K562 (cell line): ENCODE data around the gene ARHGAP4. TPM values are rescaled to one million over a fixed set of nuclear protein-coding genes. Genes with fewer than 3 reads are reported as not detected.
A peak's percentile ranks its signal among the peaks of the same experiment; 100 is the strongest.

Source experiments
- ATAC-seq: fragments of 200-7000 bp; cut with Tn5 transposase; 3 replicates; pipeline ENCODE4 v1.9.1; 2020; ENCODE audit warnings: moderate library complexity
- BruUV-seq: library from RNA; stranded (reverse); fragments of 400-500 nt; replicated peaks from 2 replicates; lab custom pipeline; 2021; lab: Mats Ljungman, UMichigan
- CTCF ChIA-PET: fragments of 300-600 bp; formaldehyde crosslinking; extraction: SDS; loops from one replicate; lab custom pipeline; 2021; ENCODE audit warnings: low intra/inter-chr PET ratio; lab: Yijun Ruan, JAX
- POLR2A ChIA-PET: fragments of 300-600, 350-650 bp; sonication (Branson Sonifier 250); formaldehyde crosslinking; extraction: SDS; loops from one replicate; lab custom pipeline; 2021; ENCODE audit warnings: antibody characterized with exemption, inconsistent platforms; lab: Yijun Ruan, JAX
- DNase-seq, 4 experiments: peaks; one replicate each; pipeline versions ENCODE4 v3.0.0 to v3.0.0-alpha.2; 2011 to 2018; ENCODE audit warnings: low spot score in 3 of 4, mixed read lengths in 3 of 4; ENCODE audit errors: extremely low read depth in 1 of 4
- FAIRE-seq: peaks from 2 replicates; lab custom pipeline; 2011; peaks lifted over from hg19 to GRCh38; lab: Jason Lieb, UNC
- H2AFZ ChIP-seq: 2 replicates; pipeline ENCODE4 v1.6.0; 2011; ENCODE audit warnings: low read depth, low read length, control low read depth, inconsistent platforms
- H3K27ac ChIP-seq: fragments of 200-600 bp; 3 replicates; pipeline ENCODE4 v1.8.0; 2011; ENCODE audit warnings: low read depth, mild to moderate bottlenecking, control low read depth, inconsistent platforms, low read length, moderate library complexity, mixed read lengths; ENCODE audit errors: extremely low read depth
- H3K27me3 ChIP-seq, 2 experiments: fragments of 300-600 bp in 1 of 2; 2 replicates in 1 of 2; 3 replicates in 1 of 2; pipeline versions ENCODE4 v1.6.0 to v1.8.0; 2011; ENCODE audit warnings: inconsistent platforms in 2 of 2, low read length in 2 of 2, mild to moderate bottlenecking in 1 of 2, mixed read lengths in 1 of 2, moderate library complexity in 1 of 2; ENCODE audit not compliant: control insufficient read depth in 2 of 2, insufficient read depth in 2 of 2
- H3K36me3 ChIP-seq: fragments of 300-600 bp; 3 replicates; pipeline ENCODE4 v1.8.0; 2011; ENCODE audit warnings: mild to moderate bottlenecking, low read length, inconsistent platforms; ENCODE audit not compliant: control insufficient read depth, insufficient read depth
- H3K4me1 ChIP-seq, 2 experiments: fragments of 200-600 bp in 1 of 2; replicated peaks in 1 of 2; 2 replicates in 1 of 2; 3 replicates in 1 of 2; pipeline versions ENCODE4 v1.5.1 to v1.8.0; 2011; ENCODE audit warnings: inconsistent platforms in 2 of 2, low read length in 2 of 2, mild to moderate bottlenecking in 1 of 2, mixed read lengths in 1 of 2, moderate library complexity in 1 of 2; ENCODE audit not compliant: control insufficient read depth in 2 of 2, insufficient read depth in 2 of 2
- H3K4me2 ChIP-seq: 2 replicates; pipeline ENCODE4 v1.6.1; 2011; ENCODE audit warnings: low read length, control low read depth, inconsistent platforms, mixed read lengths; ENCODE audit not compliant: insufficient read depth
- H3K4me3 ChIP-seq: fragments of 200-600 bp; sonication (generic), shearing (Covaris generic); 2 replicates; pipeline ENCODE4 v1.5.1; 2016; ENCODE audit warnings: control low read depth, inconsistent platforms
- H3K79me2 ChIP-seq: fragments of 200-600 bp; 3 replicates; pipeline ENCODE4 v1.8.0; 2011; ENCODE audit warnings: low read length, inconsistent platforms; ENCODE audit not compliant: control insufficient read depth, insufficient read depth
- H3K9ac ChIP-seq, 2 experiments: 2 replicates each; pipeline versions ENCODE4 v1.6.0 to v1.6.1; 2011; ENCODE audit warnings: low read depth in 2 of 2, low read length in 2 of 2, control low read depth in 1 of 2, inconsistent platforms in 1 of 2, mild to moderate bottlenecking in 1 of 2, mixed read lengths in 1 of 2; ENCODE audit not compliant: insufficient read depth in 1 of 2
- H3K9me1 ChIP-seq: one replicate; pipeline ENCODE4 v1.6.0; 2011; ENCODE audit warnings: inconsistent platforms, mild to moderate bottlenecking, low read length, moderate library complexity; ENCODE audit not compliant: control insufficient read depth, insufficient read depth
- H3K9me3 ChIP-seq: replicated peaks from 2 replicates; pipeline ENCODE4 v1.5.1; 2011; ENCODE audit warnings: low read depth, low read length, inconsistent platforms; ENCODE audit not compliant: control insufficient read depth, insufficient read depth
- H4K20me1 ChIP-seq: replicated peaks from 2 replicates; pipeline ENCODE4 v1.6.1; 2011; ENCODE audit warnings: low read length, inconsistent platforms, mixed read lengths; ENCODE audit not compliant: control insufficient read depth, insufficient read depth
- CBX8 ChIP-seq: fragments of 200-600 bp; sonication (generic); IDR thresholded peaks from 2 replicates; pipeline ENCODE4 v1.6.1; 2012; ENCODE audit warnings: borderline replicate concordance, mixed run types, low read depth, mild to moderate bottlenecking, moderate library complexity, mixed read lengths, low read length, control low read depth, inconsistent platforms; ENCODE audit not compliant: poor library complexity, severe bottlenecking; ENCODE audit errors: extremely low read depth
- CREB3L1 ChIP-seq: fragments of 450-650 bp; IDR thresholded peaks from 2 replicates; pipeline ENCODE4 v1.6.1; 2014; ENCODE audit warnings: low read depth, mild to moderate bottlenecking, moderate library complexity, borderline replicate concordance
- KDM5B ChIP-seq: fragments of 200-600 bp; sonication (generic); IDR thresholded peaks from 2 replicates; pipeline ENCODE4 v1.6.1; 2012; ENCODE audit warnings: low read depth, mild to moderate bottlenecking, moderate library complexity, low read length, control low read depth, inconsistent platforms; ENCODE audit not compliant: insufficient replicate concordance
- LARP7 ChIP-seq: fragments of 450-650 bp; IDR thresholded peaks from 2 replicates; pipeline ENCODE4 v1.6.1; 2016
- MAFF ChIP-seq: IDR thresholded peaks from 2 replicates; pipeline ENCODE4 v1.6.1; 2012; ENCODE audit warnings: low read length, improper control_type of control experiment
- NFXL1 ChIP-seq: fragments of 450-650 bp; formaldehyde crosslinking; IDR thresholded peaks from 2 replicates; pipeline ENCODE4 v1.4.0; 2021; ENCODE audit warnings: mild to moderate bottlenecking
- RFX1 ChIP-seq: fragments of 450-650 bp; IDR thresholded peaks from 2 replicates; pipeline ENCODE4 v1.6.1; 2016; ENCODE audit warnings: mild to moderate bottlenecking, moderate library complexity
- TAF15 ChIP-seq: fragments of 200-400 bp; formaldehyde crosslinking; IDR thresholded peaks from 2 replicates; pipeline ENCODE4 v1.6.1; 2017; ENCODE audit warnings: mild to moderate bottlenecking, low read depth, low read length, moderate library complexity
- TBL1XR1 ChIP-seq, 2 experiments: IDR thresholded peaks; 2 replicates each; pipeline ENCODE4 v1.6.1; 2012; ENCODE audit warnings: improper control_type of control experiment in 2 of 2, low read length in 2 of 2, mild to moderate bottlenecking in 1 of 2
- ZKSCAN8 ChIP-seq: fragments of 200-800 bp; sonication (Bioruptor generic); IDR thresholded peaks from 2 replicates; pipeline ENCODE4 v1.6.1; 2016; ENCODE audit warnings: missing genetic modification characterization, missing compliant biosample characterization
- WGBS: fragments of 100-300 bp; shearing (Covaris generic); methylation state at CpG from one replicate; pipeline ENCODE4 v1.1.6; 2016; ENCODE audit warnings: low coverage, mixed read lengths; ENCODE audit not compliant: insufficient coverage; ENCODE audit errors: missing lambda C conversion rate; 5-methylcytosine and 5-hydroxymethylcytosine counted together
- in situ Hi-C: fragments of 300-500 bp; cut with MboI; formaldehyde crosslinking; loops from 4 replicates; pipeline ENCODE4 v1.15.0; 2018; ENCODE audit warnings: inconsistent platforms, mixed read lengths
- intact Hi-C: fragments of 100-400 bp; cut with micrococcal nuclease; formaldehyde crosslinking; loops from 2 replicates; pipeline ENCODE4 v1.14.2; 2022
- polyA plus RNA-seq, 8 experiments: library from polyadenylated mRNA; depleted of rRNA in 4 of 8; stranded (reverse) in 5 of 8; unstranded in 3 of 8; fragments of >200 nt; fragmentation: Nextera tagmentation in 2 of 8; fragmentation: Illumina TruSeq in 1 of 8; extraction: Ambion mirVana in 2 of 8; extraction: Trizol in 1 of 8; gene quantifications; 2 replicates each; pipeline versions ENCODE4 v1.2.1 to v1.2.3, GENCODE V29; 2011 to 2014; ENCODE audit warnings: inconsistent platforms in 1 of 8, missing spikeins in 1 of 8
- total RNA-seq, 7 experiments: library from RNA; depleted of rRNA in 6 of 7; stranded (reverse); fragments of >200 nt in 6 of 7; fragmentation: Illumina TruSeq in 2 of 7; extraction: Trizol in 2 of 7; gene quantifications; 2 replicates each; pipeline versions ENCODE4 v1.2.1 to v1.2.3, GENCODE V29; 2011 to 2021; ENCODE audit warnings: low replicate concordance in 1 of 7
- TF ChIP-seq, protein P1 (sequence below): sonication (generic); formaldehyde crosslinking; IDR thresholded peaks from 2 replicates; pipeline ENCODE4 v1.8.1; 2023; ENCODE audit warnings: mild to moderate bottlenecking, missing genetic modification reagents
- TF ChIP-seq, protein P2 (sequence below): sonication (generic); formaldehyde crosslinking; IDR thresholded peaks from 2 replicates; pipeline ENCODE4 v1.8.0; 2022; ENCODE audit warnings: mild to moderate bottlenecking, low read depth, missing genetic modification reagents
- TF ChIP-seq, protein P3 (sequence below): fragments of 450-650 bp; IDR thresholded peaks from 2 replicates; pipeline ENCODE4 v1.7.1; 2018; ENCODE audit warnings: mild to moderate bottlenecking, low read depth; ENCODE audit not compliant: partially characterized antibody

ARHGAP4 gene
- total and polyA plus RNA-seq, 9 of the 15 experiments (the other 6 are each of a cell fraction or from before 2014, with no cell fraction given): 0.30 to 81.8 (median 13.5) TPM

- Histone ChIP-seq H3K4me3 (no peak overlapping the region), H3K9ac (peak overlapping the region in 1 of 2 experiments; percentile 26; a peak in 2 of 4 replicates), H3K9me3 (no peaks in the 10 kb centered on the region), H3K36me3 (peaks cover 34% of the 10 kb centered on the region; the same call in 2 of the 3 replicates), H3K27ac (no peak overlapping the region), H3K79me2 (no peaks in the 10 kb centered on the region), H2AFZ (no peak overlapping the region), H3K9me1 (no peaks in the 10 kb centered on the region), H4K20me1 (peaks cover 5% of the 10 kb centered on the region; the same call in 1 of the 2 replicates), H3K27me3 (no peaks in the 10 kb centered on the region), H3K4me1 (peaks cover 0 to 30% of the 10 kb centered on the region in 2 experiments; a peak in 3 of 5 replicates), H3K4me2 (no peak overlapping the region)
- DNase-seq (no peak), FAIRE-seq (no peak), ATAC-seq (no peak)
- BruUV-seq: no TSS peak
- intact Hi-C loops: no loop called here
- CTCF ChIA-PET: no interaction called here
- 100% methylated on average over 4 of the region's 17 CpGs for WGBS
- POLR2A ChIA-PET: interaction anchor here (0.9 kb wide), 1 partner anchor 11 kb away, joined by 4 read pairs; no protein-coding TSS in a partner anchor
- in situ Hi-C loops: no loop called here
- TF ChIP-seq, protein P1, sequence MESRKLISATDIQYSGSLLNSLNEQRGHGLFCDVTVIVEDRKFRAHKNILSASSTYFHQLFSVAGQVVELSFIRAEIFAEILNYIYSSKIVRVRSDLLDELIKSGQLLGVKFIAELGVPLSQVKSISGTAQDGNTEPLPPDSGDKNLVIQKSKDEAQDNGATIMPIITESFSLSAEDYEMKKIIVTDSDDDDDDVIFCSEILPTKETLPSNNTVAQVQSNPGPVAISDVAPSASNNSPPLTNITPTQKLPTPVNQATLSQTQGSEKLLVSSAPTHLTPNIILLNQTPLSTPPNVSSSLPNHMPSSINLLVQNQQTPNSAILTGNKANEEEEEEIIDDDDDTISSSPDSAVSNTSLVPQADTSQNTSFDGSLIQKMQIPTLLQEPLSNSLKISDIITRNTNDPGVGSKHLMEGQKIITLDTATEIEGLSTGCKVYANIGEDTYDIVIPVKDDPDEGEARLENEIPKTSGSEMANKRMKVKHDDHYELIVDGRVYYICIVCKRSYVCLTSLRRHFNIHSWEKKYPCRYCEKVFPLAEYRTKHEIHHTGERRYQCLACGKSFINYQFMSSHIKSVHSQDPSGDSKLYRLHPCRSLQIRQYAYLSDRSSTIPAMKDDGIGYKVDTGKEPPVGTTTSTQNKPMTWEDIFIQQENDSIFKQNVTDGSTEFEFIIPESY: no peak
- TF ChIP-seq NFXL1 (no peak), ZKSCAN8 (CRISPR knock-in tag) (no peak), RFX1 (no peak), LARP7 (no peak), TBL1XR1 (IDR thresholded peaks at IDR 0.05; ENCODE audit: low read length in 2 of 2) (no peak), KDM5B (no peak), TAF15 (no peak), CREB3L1 (no peak), CBX8 (no peak), MAFF (no peak)
- TF ChIP-seq, protein P2, sequence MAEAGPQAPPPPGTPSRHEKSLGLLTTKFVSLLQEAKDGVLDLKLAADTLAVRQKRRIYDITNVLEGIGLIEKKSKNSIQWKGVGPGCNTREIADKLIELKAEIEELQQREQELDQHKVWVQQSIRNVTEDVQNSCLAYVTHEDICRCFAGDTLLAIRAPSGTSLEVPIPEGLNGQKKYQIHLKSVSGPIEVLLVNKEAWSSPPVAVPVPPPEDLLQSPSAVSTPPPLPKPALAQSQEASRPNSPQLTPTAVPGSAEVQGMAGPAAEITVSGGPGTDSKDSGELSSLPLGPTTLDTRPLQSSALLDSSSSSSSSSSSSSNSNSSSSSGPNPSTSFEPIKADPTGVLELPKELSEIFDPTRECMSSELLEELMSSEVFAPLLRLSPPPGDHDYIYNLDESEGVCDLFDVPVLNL: no peak
- TF ChIP-seq, protein P3, sequence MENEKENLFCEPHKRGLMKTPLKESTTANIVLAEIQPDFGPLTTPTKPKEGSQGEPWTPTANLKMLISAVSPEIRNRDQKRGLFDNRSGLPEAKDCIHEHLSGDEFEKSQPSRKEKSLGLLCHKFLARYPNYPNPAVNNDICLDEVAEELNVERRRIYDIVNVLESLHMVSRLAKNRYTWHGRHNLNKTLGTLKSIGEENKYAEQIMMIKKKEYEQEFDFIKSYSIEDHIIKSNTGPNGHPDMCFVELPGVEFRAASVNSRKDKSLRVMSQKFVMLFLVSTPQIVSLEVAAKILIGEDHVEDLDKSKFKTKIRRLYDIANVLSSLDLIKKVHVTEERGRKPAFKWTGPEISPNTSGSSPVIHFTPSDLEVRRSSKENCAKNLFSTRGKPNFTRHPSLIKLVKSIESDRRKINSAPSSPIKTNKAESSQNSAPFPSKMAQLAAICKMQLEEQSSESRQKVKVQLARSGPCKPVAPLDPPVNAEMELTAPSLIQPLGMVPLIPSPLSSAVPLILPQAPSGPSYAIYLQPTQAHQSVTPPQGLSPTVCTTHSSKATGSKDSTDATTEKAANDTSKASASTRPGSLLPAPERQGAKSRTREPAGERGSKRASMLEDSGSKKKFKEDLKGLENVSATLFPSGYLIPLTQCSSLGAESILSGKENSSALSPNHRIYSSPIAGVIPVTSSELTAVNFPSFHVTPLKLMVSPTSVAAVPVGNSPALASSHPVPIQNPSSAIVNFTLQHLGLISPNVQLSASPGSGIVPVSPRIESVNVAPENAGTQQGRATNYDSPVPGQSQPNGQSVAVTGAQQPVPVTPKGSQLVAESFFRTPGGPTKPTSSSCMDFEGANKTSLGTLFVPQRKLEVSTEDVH: no peak
Observed at GRCh38 chrX:153913701-153914100, 12.4 kb downstream of the ARHGAP4 start.
